Small intestine (tissue), 7 donors: ENCODE data around the gene PSMC3IP. TPM values are rescaled to one million over a fixed set of nuclear protein-coding genes. Genes with fewer than 3 reads are reported as not detected.
"Not testable (repeated sequence)": the region's sequence is repeated elsewhere in the genome, so short reads cannot be mapped to it uniquely, and the experiment has no call there.

ENCODE experiments used
- DNase-seq, 2 donors: peaks; one replicate each; pipeline versions ENCODE4 v3.0.0 to v3.0.0-alpha.2; 2013
- FAIRE-seq: peaks from 2 replicates; lab custom pipeline; 2012; peaks lifted over from hg19 to GRCh38; lab: Jason Lieb, UNC
- H3K27ac ChIP-seq, 3 donors: one replicate each; pipeline ENCODE4 v1.5.1; 2013; ENCODE audit warnings: low read length in 2 of 3, mild to moderate bottlenecking in 2 of 3, control low read depth in 1 of 3, inconsistent platforms in 1 of 3, low read depth in 1 of 3, moderate library complexity in 1 of 3
- H3K27me3 ChIP-seq, 3 donors: one replicate each; pipeline ENCODE4 v1.6.1; 2013; ENCODE audit warnings: low read length in 3 of 3, inconsistent platforms in 1 of 3; ENCODE audit not compliant: control insufficient read depth in 3 of 3, insufficient read depth in 3 of 3
- H3K36me3 ChIP-seq, 3 donors: one replicate each; pipeline ENCODE4 v1.6.1; 2013; ENCODE audit warnings: low read length in 3 of 3, inconsistent platforms in 1 of 3, low read depth in 1 of 3, mild to moderate bottlenecking in 1 of 3, moderate library complexity in 1 of 3; ENCODE audit not compliant: control insufficient read depth in 3 of 3, insufficient read depth in 2 of 3
- H3K4me1 ChIP-seq, 3 donors: one replicate each; pipeline ENCODE4 v1.6.1; 2013; ENCODE audit warnings: low read length in 2 of 3, inconsistent platforms in 1 of 3, low read depth in 1 of 3, mild to moderate bottlenecking in 1 of 3, moderate library complexity in 1 of 3; ENCODE audit not compliant: control insufficient read depth in 3 of 3, insufficient read depth in 2 of 3
- H3K4me3 ChIP-seq, 3 donors: one replicate each; pipeline ENCODE4 v1.5.1; 2013; ENCODE audit warnings: low read length in 3 of 3, control low read depth in 1 of 3, inconsistent platforms in 1 of 3, low read depth in 1 of 3, mild to moderate bottlenecking in 1 of 3, moderate library complexity in 1 of 3
- H3K9me3 ChIP-seq, 2 donors: one replicate each; pipeline ENCODE4 v1.6.1; 2013; ENCODE audit warnings: low read depth in 1 of 2, low read length in 1 of 2; ENCODE audit not compliant: control insufficient read depth in 2 of 2, insufficient read depth in 1 of 2
- WGBS, 3 donors: extraction: QIAGEN DNeasy Blood & Tissue Kit; methylation state at CpG; one replicate each; pipeline ENCODE4 v1.1.7; 2013; 5-methylcytosine and 5-hydroxymethylcytosine counted together
- polyA plus RNA-seq, 4 donors: library from polyadenylated mRNA; stranded (reverse) in 3 of 4; unstranded in 1 of 4; fragments of 200-250 nt in 3 of 4; fragments of 120-200 nt in 1 of 4; gene quantifications; one replicate each; pipeline versions ENCODE4 v1.2.1 to v1.2.3, GENCODE V29; 2013
- donor health status: healthy with polysubstance abuse.
- donor health status: control.
- donor health status: control.
- donor health status: Bipolar disorder and iron deficiency.
- donor health status: healthy.

PSMC3IP gene
- polyA plus RNA-seq, 4 donors: 0.89 to 5.7 (median 3.5) TPM

DNA sequence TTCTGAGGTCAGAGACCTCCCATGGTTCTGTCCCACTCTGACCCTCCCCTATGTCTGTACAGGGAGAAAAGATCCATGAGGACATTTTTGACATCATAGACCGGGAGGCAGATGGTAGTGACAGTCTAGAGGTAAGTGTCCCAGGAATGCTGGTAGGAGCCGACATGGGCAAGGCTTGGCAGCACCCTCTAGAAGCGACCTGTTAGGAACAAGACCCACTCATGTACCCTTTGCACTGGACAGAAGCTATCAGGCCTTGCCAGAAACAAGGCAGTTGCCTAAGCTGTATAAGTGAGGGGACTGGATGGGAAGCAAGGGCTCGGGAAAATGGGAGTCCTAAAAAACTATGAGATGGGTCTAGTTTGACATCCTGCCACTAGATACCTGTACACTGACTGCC lies 34.5 kb upstream of the PSMC3IP start:
- peaks cover 0 to 19% (median 6%) of the 10 kb centered on the region in 3 donors for H3K4me1 ChIP-seq
- WGBS, 3 donors: 95 to 98% (median 95%) methylated on average over 4 of the region's 4 CpGs
- H3K36me3 ChIP-seq: peaks cover 10 to 48% (median 15%) of the 10 kb centered on the region in 3 donors
- H3K27ac ChIP-seq: no peak overlapping the region
- H3K4me3 ChIP-seq: no peak overlapping the region
- DNase-seq (no peak), FAIRE-seq (no peak)
- no peaks in the 10 kb centered on the region for H3K27me3 ChIP-seq
- no peaks in the 10 kb centered on the region for H3K9me3 ChIP-seq

DNA sequence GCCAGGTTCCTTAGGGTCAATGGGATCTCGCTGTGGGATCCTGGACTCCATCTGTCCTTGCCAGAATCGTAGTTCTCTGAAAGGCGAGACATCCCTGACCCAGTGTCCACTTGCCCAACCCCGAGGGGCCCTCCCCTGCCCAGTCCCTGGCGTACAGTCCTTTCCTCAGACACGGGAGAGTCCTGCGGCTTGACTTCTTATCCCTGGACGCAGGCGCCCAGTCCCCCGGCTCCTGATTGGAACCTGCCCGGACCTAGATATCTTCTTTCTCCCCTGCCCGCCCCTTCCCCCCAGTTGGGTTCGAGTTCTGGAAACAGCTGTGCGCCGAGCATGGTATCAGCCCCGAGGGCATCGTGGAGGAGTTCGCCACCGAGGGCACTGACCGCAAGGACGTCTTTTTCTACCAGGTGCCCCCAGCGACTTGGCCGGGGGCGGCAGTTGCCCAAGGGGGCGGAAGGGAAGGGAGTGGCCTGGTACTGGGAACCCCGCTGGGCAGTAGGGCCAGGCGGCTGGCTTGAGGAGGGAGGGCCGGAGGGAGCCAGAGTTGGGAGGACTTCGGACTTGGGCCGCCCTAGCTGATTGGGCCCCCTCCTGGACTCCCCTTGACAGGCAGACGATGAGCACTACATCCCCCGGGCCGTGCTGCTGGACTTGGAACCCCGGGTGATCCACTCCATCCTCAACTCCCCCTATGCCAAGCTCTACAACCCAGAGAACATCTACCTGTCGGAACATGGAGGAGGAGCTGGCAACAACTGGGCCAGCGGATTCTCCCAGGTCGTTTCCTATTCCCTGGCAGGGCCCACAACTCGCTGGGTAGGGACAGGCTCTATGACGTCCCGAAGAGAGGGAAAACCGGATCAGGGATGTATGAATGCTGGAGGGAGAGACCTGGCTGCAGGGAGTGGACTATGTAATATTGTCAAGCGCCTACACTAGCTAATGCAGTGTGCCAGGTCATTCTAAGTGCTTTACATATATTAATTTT lies 32.6 kb upstream of the PSMC3IP start:
- DNase-seq: peak; percentile 22 to 43
- H3K27me3 ChIP-seq, H3K9me3 ChIP-seq, FAIRE-seq: not testable (repeated sequence)
- H3K27ac ChIP-seq: peak overlapping the region; percentile 57 to 89 (median 83)
- H3K4me3 ChIP-seq: peak overlapping the region; percentile 68 to 82 (median 72)
- H3K36me3 ChIP-seq: peaks cover 4 to 40% (median 12%) of the 10 kb centered on the region in 3 donors
- 5 to 13% (median 12%) methylated on average over 27 to 35 of the region's 42 CpGs for WGBS, 3 donors
- peaks cover 0 to 21% (median 8%) of the 10 kb centered on the region in 3 donors for H3K4me1 ChIP-seq

DNA sequence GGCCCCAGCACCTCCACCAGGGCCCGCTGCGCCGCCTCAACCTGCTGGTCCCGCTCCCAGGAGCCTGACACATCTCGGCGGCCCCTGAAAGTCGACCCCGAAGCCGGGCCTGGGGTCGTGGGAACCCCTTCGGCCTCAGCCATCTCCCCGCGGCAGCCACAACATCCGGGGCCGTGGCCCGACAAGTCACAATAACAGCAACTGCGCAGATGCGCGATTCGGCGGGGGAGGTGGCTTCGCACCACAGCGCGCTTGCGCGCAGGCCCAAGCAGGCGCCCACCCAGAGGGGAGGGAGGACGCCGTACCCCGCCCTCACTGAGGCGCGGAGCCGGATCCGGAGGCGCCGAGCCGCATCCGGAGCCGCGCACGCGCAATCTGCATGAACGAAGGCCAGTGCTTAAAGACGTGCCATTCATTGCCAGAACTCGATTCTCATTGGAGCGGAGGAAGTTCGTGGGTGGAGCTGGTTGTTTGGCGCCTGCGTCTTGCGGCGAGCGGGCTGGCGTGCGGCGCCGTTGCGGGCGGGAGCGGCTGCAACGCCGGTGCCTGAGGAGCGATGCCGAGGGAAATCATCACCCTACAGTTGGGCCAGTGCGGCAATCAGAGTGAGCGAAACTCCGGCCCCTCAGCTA lies 31.8 kb upstream of the PSMC3IP start, which contains the start of the genes RETREG3 and TUBG1:
Gene RETREG3 (minus strand): TSS at position 193 of the 632 bp plus-strand sequence. CDS start 50 bp downstream, at position 143.
Gene TUBG1 (plus strand): TSS at position 502 of the 632 bp plus-strand sequence. CDS start 55 bp downstream, at position 557.
- FAIRE-seq (no peak), DNase-seq (peak; percentile 99 to 100)
- Histone ChIP-seq H3K4me3 (peak within 1 kb of the TSS; percentile 68 to 100 (median 82)), H3K36me3 (peaks cover 2 to 34% (median 8%) of the 10 kb centered on the region in 3 donors), H3K4me1 (peaks cover 0 to 21% (median 8%) of the 10 kb centered on the region in 3 donors), H3K9me3 (no peaks in the 10 kb centered on the region), H3K27ac (peak within 1 kb of the TSS; percentile 77 to 95 (median 86)), H3K27me3 (no peaks in the 10 kb centered on the region)
- 0% methylated on average over 44 to 66 of the region's 66 CpGs for WGBS, 3 donors

DNA sequence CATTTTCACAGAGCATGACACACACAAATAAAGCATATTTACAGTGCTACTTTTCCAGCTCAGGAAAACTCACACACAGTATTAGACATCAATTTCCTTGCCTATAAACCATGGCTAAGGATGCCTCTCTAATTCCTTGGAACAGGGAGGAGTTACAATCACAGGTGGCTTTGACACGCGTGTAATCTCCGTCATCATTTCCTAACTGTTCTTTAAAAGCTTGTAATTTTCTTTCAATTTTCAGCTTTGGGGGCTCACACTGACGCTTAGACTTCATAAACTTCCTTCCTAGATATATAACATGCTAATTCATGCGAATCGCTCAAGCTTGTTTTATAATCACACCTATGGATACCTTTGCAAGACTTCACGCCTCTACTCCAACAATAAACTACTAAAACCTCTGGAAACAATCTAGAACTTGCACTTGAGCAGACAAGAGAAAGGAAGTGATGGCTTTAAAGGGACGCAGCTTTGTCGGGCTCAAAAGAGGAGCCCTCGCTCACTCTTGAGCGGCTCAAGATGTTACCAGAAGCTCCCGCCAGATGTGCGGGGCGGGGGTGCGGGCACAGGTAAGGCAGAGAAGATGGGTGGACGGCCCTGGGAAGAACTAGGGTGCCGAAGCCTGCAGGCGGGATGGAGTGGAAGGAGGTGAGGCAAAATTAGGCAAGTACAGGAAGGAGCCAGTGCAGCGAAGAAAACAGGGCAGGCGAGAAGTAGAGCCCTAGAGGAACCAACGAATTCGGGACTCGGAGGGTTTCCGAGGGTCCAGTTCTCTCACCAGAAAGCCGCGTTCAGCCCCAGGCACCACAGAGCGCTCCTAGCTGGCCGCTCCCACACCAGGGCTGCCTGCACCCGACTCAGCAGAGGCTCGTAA lies 31.0 kb upstream of the PSMC3IP start:
- Histone ChIP-seq H3K4me3 (peak overlapping the region; percentile 64 to 100 (median 69)), H3K9me3 (no peaks in the 10 kb centered on the region), H3K36me3 (peaks cover 2 to 29% (median 5%) of the 10 kb centered on the region in 3 donors), H3K27me3 (no peaks in the 10 kb centered on the region), H3K27ac (peak overlapping the region; percentile 77 to 95 (median 86)), H3K4me1 (peaks cover 0 to 21% (median 8%) of the 10 kb centered on the region in 3 donors)
- WGBS, 3 donors: 0% methylated on average over 29 to 30 of the region's 30 CpGs
- FAIRE-seq: no peak
- DNase-seq: peak; percentile 18 to 43

DNA sequence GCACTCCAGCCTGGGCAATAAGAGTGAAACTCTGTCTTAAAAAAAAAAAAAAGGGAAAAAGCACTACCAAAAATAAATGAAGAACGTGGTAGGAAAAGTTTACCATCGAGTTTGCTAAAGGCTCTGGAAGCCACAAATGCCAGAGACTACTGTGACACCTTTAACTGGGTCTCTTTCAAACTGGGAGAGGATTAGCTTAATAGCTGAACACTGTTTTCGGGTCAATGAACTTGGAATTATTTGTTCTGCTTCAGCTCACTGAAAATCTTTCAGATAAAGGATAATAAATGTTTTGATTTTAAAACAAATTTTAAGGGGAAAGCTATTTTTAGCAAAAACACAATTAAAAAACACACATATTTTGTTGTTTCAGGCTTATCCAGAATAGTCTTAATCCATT lies 30.2 kb upstream of the PSMC3IP start:
- Histone ChIP-seq H3K4me3 (peak overlapping the region in 2 of 3 donors; percentile 69 to 100), H3K36me3 (peaks cover 0 to 22% (median 2%) of the 10 kb centered on the region in 3 donors), H3K9me3 (no peaks in the 10 kb centered on the region), H3K27me3 (no peaks in the 10 kb centered on the region), H3K27ac (no peak overlapping the region), H3K4me1 (peaks cover 0 to 21% (median 8%) of the 10 kb centered on the region in 3 donors)
- no peak for DNase-seq
- WGBS, 3 donors: 40 to 53% (median 50%) methylated on average over 3 of the region's 3 CpGs
- no peak for FAIRE-seq

DNA sequence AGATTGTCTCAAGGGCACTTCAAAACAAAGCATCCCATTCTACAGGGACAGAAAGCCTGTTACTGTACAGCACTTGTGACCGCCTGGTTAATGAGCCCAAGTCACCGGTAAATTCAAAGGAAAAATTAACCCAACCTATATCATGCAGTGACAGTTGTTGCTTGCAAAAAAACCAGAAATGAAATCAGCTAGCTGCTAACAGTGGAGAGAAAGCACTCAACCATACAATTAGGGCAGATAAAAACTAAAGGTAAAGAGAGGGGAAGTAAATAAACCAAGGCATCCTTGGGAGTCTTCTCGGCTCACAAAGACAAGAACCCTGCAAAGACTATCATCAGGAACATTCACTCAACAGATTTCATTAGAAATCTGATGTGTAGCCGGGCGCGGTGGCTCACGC lies 25.8 kb upstream of the PSMC3IP start:
- no peaks in the 10 kb centered on the region for H3K9me3 ChIP-seq
- no peaks in the 10 kb centered on the region for H3K27me3 ChIP-seq
- H3K4me3 ChIP-seq: no peak overlapping the region
- DNase-seq (no peak), FAIRE-seq (no peak)
- peaks cover 0 to 21% (median 0%) of the 10 kb centered on the region in 3 donors for H3K36me3 ChIP-seq
- H3K27ac ChIP-seq: no peak overlapping the region
- H3K4me1 ChIP-seq: peaks cover 0 to 13% (median 6%) of the 10 kb centered on the region in 3 donors
- WGBS, 3 donors: 94 to 96% (median 94%) methylated on average over 7 of the region's 7 CpGs

DNA sequence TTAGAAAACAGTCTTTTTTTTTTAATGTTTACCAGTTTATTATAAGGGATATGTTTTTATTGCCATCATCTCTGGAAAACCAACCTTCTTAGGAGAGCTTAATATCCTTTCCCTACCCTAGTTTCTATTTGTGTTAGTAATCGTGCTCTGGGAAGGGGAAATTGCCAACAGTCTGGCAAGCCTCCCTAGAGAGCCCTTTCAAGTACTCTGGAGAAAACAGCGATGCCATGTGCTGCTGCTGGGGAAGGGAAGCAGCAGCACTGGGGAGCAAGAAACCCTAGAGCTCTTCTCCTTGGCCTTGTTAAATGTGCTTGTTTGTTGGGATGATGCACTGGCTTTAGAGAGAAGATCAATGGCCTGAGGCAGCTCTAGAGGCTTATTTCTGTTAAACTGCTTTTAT lies 21.4 kb upstream of the PSMC3IP start:
- peaks cover 0 to 34% (median 0%) of the 10 kb centered on the region in 3 donors for H3K36me3 ChIP-seq
- no peaks in the 10 kb centered on the region for H3K4me1 ChIP-seq
- H3K9me3 ChIP-seq: no peaks in the 10 kb centered on the region
- no peak overlapping the region for H3K27ac ChIP-seq
- H3K4me3 ChIP-seq: no peak overlapping the region
- H3K27me3 ChIP-seq: no peaks in the 10 kb centered on the region
- DNase-seq: no peak
- WGBS, 3 donors: 58 to 80% (median 58%) methylated on average over 2 of the region's 2 CpGs
- no peak for FAIRE-seq
